Measurements from ENCODE around the gene LGR5.

Gene LGR5

GRCh38 chr12:71499834-71500233 is 60.2 kb downstream of the LGR5 start:
- Histone ChIP-seq H3K4me3 (ENCODE audit: insufficient read depth, low read length, poor library complexity, severe bottlenecking) (no peak overlapping the region), H4K20me1 (ENCODE audit: low read depth, low read length) (no peaks in the 10 kb centered on the region), H3K36me3 (ENCODE audit: low read length) (no peaks in the 10 kb centered on the region), H3K9me3 (ENCODE audit: insufficient read depth, low read length) (no peaks in the 10 kb centered on the region), H3K27ac (ENCODE audit: low read depth, low read length) (no peak overlapping the region), H3K27me3 (ENCODE audit: low read length) (no peaks in the 10 kb centered on the region; the same call in 1 of the 2 replicates), H3K79me2 (ENCODE audit: insufficient read depth, low read length) (no peaks in the 10 kb centered on the region), H3F3A (ENCODE audit: insufficient read depth) (no peaks in the 10 kb centered on the region), H3K9ac (ENCODE audit: low read length) (no peak overlapping the region), H2AFZ (ENCODE audit: low read depth, low read length, severe bottlenecking) (no peak overlapping the region), H3K9me2 (replicated peaks; ENCODE audit: insufficient read depth, low read length) (no peaks in the 10 kb centered on the region), H3K4me2 (ENCODE audit: low read depth, low read length, poor library complexity, severe bottlenecking) (no peak overlapping the region)
- TF ChIP-seq EZH2phosphoT487 (conservative IDR thresholded peaks at IDR 0.05; ENCODE audit: low read length) (no peak), CTCF (IDR thresholded peaks at IDR 0.05; ENCODE audit: insufficient read depth, low read length, poor library complexity, severe bottlenecking) (no peak)

- Histone ChIP-seq H3K27ac (ENCODE audit: low read depth, low read length) (no peak overlapping the region), H2AFZ (ENCODE audit: low read depth, low read length, severe bottlenecking) (no peak overlapping the region), H3K9me2 (replicated peaks; ENCODE audit: insufficient read depth, low read length) (no peaks in the 10 kb centered on the region), H3K4me3 (ENCODE audit: insufficient read depth, low read length, poor library complexity, severe bottlenecking) (no peak overlapping the region), H3K79me2 (ENCODE audit: insufficient read depth, low read length) (no peaks in the 10 kb centered on the region), H3K9ac (ENCODE audit: low read length) (no peak overlapping the region), H3F3A (ENCODE audit: insufficient read depth) (no peaks in the 10 kb centered on the region), H4K20me1 (ENCODE audit: low read depth, low read length) (no peaks in the 10 kb centered on the region), H3K9me3 (ENCODE audit: insufficient read depth, low read length) (no peaks in the 10 kb centered on the region), H3K4me2 (ENCODE audit: low read depth, low read length, poor library complexity, severe bottlenecking) (no peak overlapping the region), H3K27me3 (ENCODE audit: low read length) (no peaks in the 10 kb centered on the region; the same call in 1 of the 2 replicates), H3K36me3 (ENCODE audit: low read length) (no peaks in the 10 kb centered on the region)
- TF ChIP-seq CTCF (IDR thresholded peaks at IDR 0.05; ENCODE audit: insufficient read depth, low read length, poor library complexity, severe bottlenecking) (no peak), EZH2phosphoT487 (conservative IDR thresholded peaks at IDR 0.05; ENCODE audit: low read length) (no peak)
Measured at GRCh38 chr12:71503579-71504391, 64.2 kb downstream of the LGR5 start.

- H3K4me3 ChIP-seq (ENCODE audit: insufficient read depth, low read length, poor library complexity, severe bottlenecking): no peak overlapping the region
- H3K36me3 ChIP-seq (ENCODE audit: low read length): no peaks in the 10 kb centered on the region
Measured at GRCh38 chr12:71504476-71504875, 64.9 kb downstream of the LGR5 start.

More at GRCh38 chr12:71504476-71504875, 64.9 kb downstream of the LGR5 start:
- TF ChIP-seq EZH2phosphoT487 (conservative IDR thresholded peaks at IDR 0.05; ENCODE audit: low read length): no peak
- no peak for TF ChIP-seq CTCF (IDR thresholded peaks at IDR 0.05; ENCODE audit: insufficient read depth, low read length, poor library complexity, severe bottlenecking)
- Histone ChIP-seq H3K27me3 (ENCODE audit: low read length) (no peaks in the 10 kb centered on the region), H3K9ac (ENCODE audit: low read length) (no peak overlapping the region), H4K20me1 (ENCODE audit: low read depth, low read length) (no peaks in the 10 kb centered on the region), H3K79me2 (ENCODE audit: insufficient read depth, low read length) (no peaks in the 10 kb centered on the region), H3F3A (ENCODE audit: insufficient read depth) (no peaks in the 10 kb centered on the region), H3K27ac (ENCODE audit: low read depth, low read length) (no peak overlapping the region), H3K4me2 (ENCODE audit: low read depth, low read length, poor library complexity, severe bottlenecking) (no peak overlapping the region), H2AFZ (ENCODE audit: low read depth, low read length, severe bottlenecking) (no peak overlapping the region), H3K9me2 (replicated peaks; ENCODE audit: insufficient read depth, low read length) (no peaks in the 10 kb centered on the region), H3K9me3 (ENCODE audit: insufficient read depth, low read length) (no peaks in the 10 kb centered on the region)

All from SU-DHL-6 (cell line).